Fibroblast of upper back skin (primary cell): Measurements from ENCODE around the gene RASGEF1B.

Source experiments
- DNase-seq: peaks from one replicate; pipeline ENCODE4 v3.0.0-alpha.2; 2013

Gene RASGEF1B

DNA sequence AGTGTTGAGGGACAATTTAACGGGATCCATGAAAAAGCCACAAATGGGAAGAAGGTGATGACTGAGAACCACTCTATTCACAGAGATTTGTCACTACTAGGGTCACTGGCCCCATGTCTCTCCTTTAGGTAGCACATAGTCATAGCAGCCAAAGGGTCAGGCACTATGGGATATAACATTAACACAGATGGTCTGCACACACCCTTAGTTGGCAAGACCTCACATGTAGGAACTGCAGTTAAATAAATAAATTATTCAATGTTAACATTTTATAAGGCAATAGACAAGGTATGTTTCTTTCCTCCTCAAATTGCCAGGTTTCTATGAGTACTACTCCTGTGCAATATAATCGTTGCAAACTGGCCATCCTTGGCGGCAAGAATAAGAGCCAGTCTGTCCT lies 10.9 kb downstream of the RASGEF1B start:
- no peak for DNase-seq

DNA sequence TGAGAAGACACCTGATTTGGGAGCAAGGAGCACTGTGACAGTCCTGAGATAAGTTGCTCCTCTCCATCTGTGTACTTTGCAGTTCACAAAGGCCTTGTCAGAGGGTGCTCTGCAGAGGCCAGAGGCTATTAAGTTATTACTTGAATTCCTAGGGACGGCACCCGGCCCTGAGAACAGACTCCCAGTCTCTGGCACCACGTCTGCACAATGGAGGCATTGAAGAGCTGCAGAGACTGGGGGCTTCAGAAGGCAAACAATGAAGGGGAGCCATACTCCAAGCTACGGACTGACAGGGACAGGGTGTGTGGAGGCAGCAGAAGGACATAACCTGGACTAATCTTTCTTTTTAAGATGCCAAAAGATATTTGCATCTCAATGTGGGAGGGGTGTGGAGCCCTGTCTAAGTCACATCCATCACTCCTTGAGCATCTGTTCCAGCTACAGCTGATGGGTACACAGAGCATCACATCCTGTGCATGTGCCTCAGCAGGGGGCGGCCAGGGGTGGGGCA lies 11.5 kb downstream of the RASGEF1B start:
- DNase-seq = no peak

DNA sequence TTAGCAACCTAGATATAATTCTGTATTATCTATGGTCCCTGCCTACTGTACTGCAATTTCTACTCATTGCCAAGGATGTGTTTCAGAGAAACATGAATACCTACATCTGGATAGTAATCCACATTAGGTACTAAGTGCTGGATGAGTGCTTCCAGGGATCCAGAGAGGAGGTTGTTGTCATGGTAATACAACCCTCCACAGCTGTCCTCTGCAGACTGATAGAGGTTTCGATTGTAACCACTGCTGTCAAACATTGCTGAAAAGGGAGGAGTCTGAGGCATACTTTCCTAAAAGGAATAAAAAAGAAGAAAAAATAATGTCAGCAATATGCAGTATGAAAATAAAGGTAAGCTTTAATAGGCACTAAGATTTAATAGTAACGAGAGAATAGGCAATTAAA lies 12.5 kb downstream of the RASGEF1B start:
- no peak for DNase-seq

DNA sequence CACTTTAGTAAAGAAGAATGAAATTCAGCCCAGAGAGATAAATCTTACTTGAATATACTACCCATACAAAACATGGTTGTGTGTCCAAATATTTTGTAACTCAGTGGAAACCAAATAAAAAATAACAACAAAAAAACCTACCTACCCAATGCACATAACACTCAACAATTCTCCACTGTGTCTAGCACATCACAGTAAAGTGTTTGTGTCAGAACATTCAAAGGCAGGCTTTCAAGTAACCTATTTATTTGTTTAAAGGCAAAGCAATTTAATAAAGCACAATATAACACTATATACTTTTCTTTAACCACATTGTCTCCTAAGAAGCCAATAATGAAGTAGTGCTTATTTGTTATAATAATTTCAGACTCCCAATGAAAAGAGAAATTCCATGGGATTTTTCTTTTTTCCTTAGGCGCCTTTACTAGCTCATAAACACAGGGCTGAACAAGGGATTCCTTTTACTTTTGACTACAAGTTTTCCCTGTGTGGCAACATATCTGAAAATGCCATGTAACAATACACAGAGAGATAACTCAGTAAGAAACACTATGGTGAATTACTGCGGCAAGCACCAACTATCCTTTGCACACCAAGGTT lies 13.7 kb downstream of the RASGEF1B start:
- no peak for DNase-seq

DNA sequence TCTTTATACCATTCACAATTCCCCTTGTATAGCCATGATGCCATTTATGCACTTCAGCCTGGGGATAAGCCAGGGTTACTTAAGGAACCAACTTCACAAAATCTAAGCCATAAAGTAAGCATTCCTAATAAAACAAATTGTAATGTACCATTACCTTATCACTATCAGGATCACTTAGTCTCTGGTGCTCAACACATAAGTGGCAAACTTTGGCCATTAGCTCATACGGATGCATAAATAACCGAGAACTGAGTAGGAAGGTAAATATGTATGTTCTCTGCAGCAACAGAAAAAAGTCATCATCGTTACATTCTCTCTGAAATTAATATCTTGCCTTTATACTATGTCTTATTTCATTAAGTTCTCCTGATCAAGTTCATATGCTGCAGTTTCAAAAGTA lies 14.4 kb downstream of the RASGEF1B start:
- no peak for DNase-seq

DNA sequence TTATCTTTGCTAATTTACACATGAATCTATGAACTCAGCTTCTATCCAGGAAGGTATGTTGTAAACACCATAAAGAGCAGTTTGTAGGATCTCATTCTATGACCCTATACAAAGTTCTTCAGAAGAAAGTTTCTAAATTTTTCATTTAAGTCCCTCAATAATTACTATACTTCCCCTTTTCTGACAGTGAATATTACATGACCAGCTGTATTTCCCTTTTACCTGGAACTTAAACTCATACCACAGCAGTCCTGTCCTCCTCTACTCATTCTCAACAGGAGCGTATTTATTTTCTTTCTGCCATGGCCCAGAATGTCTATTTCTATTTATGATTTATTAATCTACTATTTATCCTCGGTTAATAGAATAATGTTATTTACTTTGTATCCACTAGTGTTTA lies 15.8 kb downstream of the RASGEF1B start:
- DNase-seq = no peak

DNA sequence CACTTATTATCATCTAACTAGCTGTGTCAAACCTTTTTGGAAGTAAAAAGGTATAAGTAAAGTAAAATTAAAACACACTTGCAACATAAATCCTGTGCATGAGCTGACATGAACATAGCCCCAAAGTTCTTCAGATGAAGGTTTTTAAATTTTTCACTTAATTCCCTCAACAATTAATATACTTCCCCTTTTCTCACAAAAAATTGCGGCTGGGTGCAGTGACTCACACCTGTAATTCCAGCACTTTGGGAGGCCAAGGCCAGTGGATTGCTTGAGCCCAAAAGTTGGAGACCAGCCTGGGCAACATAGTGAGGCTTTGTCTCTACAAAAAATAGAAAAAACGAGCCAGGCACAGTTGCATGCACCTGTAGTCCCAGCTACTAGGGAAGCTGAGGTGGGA lies 16.8 kb downstream of the RASGEF1B start:
- DNase-seq = no peak

DNA sequence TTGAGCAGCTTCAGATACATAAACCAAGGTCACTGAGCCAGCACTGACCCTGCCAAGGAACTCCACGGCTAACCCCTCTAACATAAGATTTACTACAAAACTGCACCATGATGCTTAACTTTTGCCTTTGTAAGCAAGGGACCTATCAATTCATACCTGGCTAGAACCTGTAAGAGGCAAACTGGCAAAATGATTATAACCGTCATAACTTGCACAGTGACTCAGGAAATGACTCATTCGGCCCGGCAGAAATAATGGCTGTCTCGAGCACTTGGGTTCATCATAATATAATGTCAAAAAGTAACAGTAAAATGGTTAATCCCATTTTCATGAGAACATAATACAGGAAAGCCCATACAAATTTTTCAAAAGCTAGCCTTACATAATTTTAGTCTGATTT lies 17.2 kb downstream of the RASGEF1B start:
- DNase-seq = no peak

DNA sequence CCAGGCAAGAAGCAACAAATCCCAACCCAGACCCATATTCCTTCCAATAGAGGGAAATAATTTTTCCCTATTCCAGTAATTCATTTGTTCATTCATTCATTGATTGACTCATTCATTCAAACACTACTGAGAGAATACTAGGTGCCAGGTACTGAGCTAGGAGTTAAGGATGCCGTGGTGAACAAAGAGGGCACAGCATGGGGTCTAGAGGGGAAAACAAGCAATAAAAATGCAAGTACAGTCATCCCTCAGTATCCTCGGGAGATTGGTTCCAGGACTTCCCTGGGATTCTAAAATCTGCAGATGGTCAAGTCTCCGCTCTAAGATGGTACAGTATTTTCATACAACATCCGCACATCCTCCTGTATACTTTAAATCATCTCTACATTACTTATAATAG lies 18.7 kb downstream of the RASGEF1B start:
- DNase-seq = no peak

DNA sequence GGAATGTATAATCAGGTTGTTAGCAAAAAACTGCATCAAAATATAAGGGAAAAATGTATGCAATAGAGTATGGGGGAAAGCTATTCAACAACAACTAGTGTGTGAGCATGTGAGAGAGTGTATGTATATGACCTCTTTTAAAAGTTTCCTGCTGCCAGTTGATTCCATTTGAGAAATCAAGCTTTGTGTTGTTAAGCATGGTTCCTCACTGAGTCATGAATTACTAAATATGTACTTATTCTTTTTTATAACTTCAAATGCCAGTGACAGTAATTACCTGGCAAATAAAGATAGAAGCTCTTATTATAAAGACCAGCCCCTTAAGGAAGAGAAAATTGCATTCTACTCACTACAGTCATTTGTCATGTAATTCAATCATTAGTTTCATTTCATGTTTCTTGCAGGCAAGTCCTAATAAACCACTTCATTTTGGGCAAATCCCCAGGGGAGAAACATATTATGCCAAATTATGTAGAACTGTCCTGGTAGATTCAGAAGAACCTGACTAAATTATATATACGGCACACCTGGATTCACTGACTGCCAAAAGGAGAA lies 19.2 kb downstream of the RASGEF1B start:
- no peak for DNase-seq

DNA sequence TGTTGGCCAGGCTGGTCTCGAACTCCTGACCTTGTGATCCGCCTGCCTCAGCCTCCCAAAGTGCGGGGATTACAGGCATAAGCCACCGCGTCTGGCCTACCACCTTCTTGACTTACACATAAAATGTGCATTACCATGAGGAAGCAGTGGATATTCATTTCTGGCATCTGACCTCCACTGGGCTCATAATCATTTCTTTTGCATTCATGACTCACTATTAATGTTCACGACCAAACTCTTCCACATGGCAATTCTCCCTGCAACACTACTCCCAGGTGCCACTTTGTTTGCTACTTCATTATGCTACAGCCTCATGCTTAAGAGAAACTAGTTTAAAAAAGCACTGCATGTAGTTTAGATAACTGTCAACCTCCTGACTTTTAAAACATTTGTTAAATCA lies 22.7 kb downstream of the RASGEF1B start:
- DNase-seq = no peak

DNA sequence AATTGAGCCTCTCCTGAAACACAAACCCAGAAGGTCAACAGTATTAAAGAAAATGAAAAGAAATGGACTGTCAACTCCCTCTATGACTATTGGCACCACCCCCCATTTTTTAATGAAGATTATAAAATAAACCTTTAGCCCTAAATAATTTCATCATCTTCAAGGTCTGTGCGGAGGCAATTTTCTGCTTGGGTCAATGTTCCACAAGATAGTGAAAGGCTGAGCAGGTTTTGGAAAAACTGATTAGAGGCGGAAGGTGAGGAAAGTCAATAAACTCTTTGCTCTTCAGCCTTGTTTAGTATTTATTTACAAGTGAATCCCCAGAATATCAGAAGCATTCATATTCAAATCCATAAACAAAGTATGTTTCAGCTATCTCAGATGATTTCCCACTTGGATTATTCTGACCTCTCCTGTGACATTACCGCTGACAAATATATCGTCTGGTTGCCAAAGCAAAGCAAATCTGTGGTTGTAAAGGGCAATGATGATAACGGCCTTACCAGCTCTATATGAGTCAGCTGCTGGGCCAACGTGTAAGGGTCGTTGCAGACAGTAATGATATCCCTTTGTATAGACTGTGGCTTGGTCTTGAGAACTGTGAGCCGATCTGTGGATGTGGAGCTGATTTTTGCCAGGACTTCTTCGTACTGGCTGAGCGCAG lies 24.0 kb downstream of the RASGEF1B start:
- no peak for DNase-seq

DNA sequence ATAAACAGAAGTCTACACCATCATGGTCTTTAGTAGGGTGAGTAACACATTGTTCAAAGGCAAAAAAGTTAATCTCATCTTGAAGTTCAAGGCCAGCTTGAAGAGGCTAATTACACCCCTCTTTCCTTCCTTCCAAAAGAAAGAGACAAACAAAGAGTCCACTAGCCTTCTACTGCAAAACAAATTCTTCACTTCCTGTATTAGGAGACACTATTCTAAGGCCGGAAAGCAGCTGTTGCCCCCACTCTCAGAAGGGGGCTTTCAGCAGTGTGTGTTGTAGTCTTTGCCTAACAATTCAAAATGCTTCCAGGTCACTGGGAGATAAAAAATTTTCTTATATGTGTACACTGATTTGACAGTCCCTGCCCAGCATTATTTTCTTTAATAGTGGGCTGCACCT lies 25.1 kb downstream of the RASGEF1B start:
- DNase-seq = no peak

DNA sequence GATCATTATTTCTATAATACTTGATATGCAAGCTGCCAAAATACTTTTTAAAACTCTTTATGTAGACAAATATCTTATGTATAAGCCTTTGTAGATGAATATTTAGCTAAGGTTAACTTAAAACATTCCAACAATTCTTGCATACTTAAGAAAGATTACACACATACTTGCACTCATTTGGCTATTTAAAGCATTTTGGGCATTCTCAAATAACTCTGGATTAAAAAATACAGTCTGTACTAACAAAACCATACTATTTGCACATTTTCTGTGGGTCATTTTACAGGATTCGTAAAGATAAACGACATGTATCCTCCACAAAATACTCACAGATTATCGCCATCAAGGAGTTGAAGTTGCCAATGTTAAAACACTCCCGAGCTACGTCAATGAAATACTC lies 26.5 kb downstream of the RASGEF1B start:
- peak; percentile 3 for DNase-seq

DNA sequence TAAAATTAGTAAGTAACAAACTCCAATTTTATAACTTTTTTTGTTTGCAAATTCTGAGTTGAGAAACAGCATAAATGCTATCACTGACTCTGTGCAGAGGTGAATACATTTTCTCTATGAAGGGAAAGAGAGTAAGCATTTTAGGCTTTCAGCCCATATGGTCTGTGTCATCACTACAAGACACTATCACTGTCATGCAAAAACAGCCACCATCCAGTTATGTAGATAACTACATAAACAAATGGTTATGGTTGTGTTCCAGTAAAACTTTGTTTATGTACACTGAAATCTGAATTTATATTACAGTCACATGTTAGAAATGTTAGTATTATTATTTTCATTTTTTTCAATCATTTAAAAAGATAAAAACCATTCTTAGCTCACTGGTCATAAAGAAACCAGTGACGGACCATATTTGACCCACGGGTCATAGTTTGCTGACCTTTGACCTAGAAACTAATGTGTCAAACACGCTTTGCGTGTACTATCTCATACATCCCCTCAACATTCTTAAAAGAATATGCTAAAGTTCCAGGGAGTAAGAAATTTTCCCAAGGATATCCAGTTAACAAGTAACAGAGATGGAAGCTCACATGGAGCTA lies 29.1 kb downstream of the RASGEF1B start:
- no peak for DNase-seq

DNA sequence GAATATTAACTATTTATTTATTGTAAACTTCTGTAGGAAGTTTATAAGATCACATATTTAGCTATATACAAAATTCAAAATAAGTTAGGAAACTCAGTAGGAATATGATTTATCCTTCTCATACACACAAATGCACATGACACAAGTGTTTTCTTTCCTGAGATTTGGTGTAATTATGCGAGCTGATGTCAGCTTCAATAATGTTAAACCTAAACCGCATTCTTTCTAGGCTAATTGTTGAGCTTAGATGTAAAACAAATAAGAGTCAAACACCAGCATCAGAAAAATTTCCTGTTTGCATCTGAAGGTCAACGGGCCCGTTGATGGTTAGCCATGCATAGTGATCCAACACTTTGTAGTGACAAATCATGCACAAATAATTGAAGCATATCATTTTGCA lies 30.8 kb downstream of the RASGEF1B start:
- no peak for DNase-seq

DNA sequence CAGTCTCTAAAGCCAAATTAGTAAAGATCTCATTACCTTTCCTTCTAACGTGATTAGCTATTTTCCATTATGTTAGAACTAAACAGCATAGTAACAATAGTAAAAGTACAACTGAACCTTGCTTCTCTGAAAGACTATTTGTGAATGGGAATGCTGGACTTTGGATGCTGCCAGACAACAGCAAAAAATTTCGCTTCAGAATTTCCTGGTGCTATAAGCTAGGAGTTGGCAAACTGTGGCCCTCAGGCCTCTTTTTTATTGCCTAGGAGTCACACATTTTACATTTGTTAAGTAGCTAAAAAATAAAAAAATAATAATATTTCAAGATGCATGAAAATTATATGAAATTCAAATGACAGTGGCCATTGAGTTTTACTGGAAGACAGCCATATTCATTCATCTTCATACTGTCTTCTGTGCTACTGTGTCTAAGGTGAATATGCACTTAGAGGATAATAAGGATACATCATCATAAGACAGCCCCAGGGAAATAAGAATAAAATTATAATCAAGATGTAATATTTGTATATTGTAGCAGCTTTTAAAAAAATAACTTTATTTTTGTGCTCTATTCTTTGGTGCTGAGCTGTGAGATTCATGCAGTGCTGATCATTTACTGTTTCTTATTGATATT lies 34.6 kb downstream of the RASGEF1B start:
- DNase-seq = no peak

DNA sequence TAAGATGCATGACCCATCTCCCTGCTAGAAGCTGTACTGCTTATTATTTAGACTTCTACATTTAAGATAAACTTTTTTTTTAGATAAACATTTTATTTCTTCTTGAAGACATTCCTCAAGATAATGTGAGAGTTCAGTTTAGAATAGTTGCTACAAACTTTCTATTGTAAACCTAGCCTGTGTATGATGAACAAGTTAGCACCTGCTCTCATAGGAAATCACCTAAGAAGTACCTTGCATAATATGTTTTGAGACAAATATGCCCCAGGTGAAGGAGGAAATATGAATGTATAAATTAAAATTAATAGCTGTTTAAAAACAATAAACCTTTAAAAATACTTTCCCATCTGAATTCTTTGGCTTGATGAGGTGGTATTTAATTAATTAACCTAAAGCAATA lies 35.6 kb downstream of the RASGEF1B start:
- no peak for DNase-seq

DNA sequence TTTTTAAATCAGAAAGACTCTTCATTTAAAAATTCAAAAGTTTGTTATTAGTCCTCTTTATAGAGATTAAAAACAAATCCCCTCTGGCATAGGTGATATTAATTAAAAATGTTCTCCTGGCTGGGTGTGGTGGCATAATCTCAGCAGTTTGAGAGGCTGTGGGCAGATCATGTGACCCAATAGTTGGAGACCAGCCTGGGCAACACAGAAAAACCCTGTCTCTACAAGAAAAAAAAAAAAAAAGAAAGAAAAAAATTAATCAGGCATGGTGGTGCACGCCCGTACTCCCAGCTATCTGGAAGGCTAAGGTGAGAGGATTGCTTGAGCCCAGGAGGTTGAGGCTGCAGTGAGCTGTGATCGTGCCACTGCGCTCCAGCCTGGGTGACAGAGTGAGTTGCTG lies 38.9 kb downstream of the RASGEF1B start:
- DNase-seq = no peak

DNA sequence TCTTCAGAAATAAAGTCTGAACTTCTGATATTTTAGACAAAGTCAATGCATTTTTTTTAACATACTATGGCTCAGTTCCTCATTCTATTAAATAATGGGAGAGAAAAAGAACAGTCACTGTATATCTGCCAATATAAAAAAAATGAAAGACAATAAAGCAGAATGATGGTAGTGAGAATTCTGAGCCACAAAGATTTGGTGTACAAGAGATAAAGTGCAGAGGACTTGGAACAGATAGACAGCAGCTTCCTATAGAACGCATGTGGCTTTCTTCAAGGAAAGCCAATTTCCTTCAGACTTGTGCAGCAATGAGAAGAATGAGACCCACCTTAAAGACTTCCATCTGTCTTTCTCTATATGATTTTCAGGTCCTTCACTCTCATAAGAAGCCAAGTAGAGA lies 39.7 kb downstream of the RASGEF1B start:
- no peak for DNase-seq

DNA sequence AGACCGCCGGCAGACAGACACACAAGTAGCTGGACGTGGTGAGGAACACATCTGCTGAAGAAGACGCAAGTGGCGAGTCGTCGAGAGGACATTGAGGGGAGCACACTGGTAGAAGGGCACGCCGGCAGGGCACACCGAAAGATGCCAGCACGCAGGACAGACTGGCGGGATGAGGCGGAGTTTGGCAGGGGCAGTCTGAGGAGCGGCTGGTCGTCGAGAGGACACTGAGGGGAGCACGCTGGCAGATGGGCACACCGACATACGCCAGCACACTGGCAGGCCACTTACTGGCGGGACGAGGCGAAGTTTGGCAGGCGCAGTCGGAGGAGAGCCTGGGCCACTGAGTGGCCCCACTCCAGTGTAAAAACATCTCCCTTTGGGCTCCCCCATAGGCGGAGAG lies 42.1 kb downstream of the RASGEF1B start:
- no peak for DNase-seq

DNA sequence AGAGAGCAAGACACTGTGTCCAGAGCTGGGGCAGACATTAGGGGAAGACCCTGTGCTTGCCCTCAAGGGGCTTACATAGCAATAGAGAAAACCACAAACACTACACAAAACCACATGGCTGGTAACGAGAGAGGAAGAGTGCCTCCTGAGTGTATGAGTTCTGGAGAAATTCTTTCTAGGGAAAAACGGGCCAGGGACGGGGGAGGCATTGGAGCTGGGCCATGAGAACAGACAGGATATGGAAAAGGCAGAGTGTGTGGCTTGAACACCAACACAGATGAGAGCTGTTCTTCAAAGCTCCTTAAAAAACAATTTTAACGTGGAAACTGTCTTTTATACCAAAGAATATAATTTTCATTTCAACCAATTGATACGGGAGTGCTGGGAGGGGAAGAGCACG lies 42.7 kb downstream of the RASGEF1B start:
- no peak for DNase-seq

DNA sequence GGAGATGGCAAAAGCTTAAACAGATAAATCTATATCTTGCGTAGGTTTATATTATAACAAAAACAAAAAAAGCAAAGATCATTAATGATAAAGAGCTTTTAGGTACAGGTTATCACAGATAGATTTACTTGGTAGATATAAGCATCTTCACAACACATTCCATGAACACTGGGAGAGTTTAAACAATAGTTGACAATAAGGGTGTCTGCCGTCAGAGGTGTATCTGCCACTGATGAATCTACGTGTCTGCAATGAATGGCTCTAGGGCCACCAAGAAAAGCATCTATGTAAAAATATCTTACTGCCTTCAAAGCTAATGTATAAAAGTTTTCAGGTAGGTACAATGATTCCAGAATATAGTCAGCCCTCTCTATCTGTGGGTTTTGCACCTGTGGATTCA lies 43.7 kb downstream of the RASGEF1B start:
- no peak for DNase-seq

DNA sequence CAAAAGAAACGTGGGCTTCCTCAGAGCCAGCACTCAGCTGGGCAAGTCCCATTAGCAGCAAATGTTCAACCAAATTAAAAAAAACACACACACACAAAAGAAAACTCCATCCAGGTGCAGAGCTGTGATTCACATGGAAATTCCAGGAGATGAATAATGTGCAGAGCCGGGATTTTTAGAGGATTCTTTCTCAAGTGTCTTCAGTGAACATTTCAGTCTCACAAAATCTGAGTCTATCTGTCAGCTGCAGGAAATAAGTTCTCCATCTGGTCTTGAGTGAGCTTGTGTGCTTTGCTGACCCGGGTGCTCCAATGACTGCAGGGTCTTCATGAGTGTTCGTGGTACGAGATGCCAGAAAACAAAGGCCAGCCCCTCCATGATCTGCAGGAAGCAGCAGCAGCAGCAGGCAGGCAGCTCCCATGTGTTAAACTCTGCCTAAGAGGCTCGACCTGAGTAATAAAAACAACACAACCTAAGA lies 44.3 kb downstream of the RASGEF1B start:
- peak; percentile 28 for DNase-seq
